ENCODE data around the gene FGFBP1. TPM values are rescaled to one million over a fixed set of nuclear protein-coding genes. Genes with fewer than 3 reads are reported as not detected.

Gene FGFBP1
- total RNA-seq, 1 experiment from 2014 or later: not detected

DNA sequence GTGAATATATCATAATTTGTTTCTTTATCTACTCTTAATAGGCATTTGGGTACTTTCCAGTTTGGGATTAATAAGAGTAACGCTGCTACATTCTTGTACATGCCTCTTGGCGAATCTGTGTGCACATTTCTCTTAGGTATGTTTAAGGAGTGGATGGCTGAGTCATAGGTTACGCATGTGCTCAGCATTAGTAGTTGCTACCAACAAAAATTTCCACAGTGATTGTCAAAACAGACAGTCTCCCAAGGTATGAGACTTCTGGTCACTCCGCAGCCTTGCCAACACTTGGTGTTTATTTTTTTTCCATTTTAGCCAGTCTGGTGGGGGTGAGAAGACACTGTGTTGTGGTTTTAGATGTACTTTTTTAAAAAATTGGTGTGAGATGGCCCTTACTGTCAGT, 44.6 kb downstream of the FGFBP1 start:
- DNase-seq: no peak
- no peak overlapping the region for H3K23ac ChIP-seq (ENCODE audit: insufficient read length, low read depth, low read length)
- no peak overlapping the region for H3T11ph ChIP-seq (ENCODE audit: low read length)
- no peaks in the 10 kb centered on the region for H3K27me3 ChIP-seq (ENCODE audit: insufficient read depth, low read length)
- Mint-ChIP-seq H3K4me3 (no peak overlapping the region), H3K27ac (no peak overlapping the region), H3K27me3 (ENCODE audit: low read depth) (no peaks in the 10 kb centered on the region; the same call in 1 of the 2 replicates), H3K4me1 (peaks cover 2 to 16% of the 10 kb centered on the region in 2 experiments; a peak in 3 of 4 replicates), H3K36me3 (ENCODE audit: insufficient read depth in 1 of 3, low read depth in 3 of 3) (no peaks in the 10 kb centered on the region), H3K9me3 (no peaks in the 10 kb centered on the region)
- H3K79me2 ChIP-seq (ENCODE audit: insufficient read depth, low read length): no peaks in the 10 kb centered on the region
- H3K27ac ChIP-seq (ENCODE audit: insufficient read length, low read depth, low read length): no peak overlapping the region
- no peak overlapping the region for H2BK5ac ChIP-seq (ENCODE audit: insufficient read length, low read length)
- H3K9ac ChIP-seq (ENCODE audit: extremely low read depth, insufficient read length, low read length): no peak overlapping the region
- no peak overlapping the region for H3K56ac ChIP-seq (ENCODE audit: insufficient read length, low read depth, low read length)
- H2BK20ac ChIP-seq (ENCODE audit: low read depth, low read length, poor library complexity, severe bottlenecking): no peak overlapping the region
- H2BK12ac ChIP-seq (ENCODE audit: insufficient read length, low read depth, low read length): no peak overlapping the region
- H2AK5ac ChIP-seq (ENCODE audit: insufficient read length, low read length): no peak overlapping the region
- H4K5ac ChIP-seq (ENCODE audit: insufficient read length, low read depth, low read length): no peak overlapping the region
- no peaks in the 10 kb centered on the region for H3K9me3 ChIP-seq (ENCODE audit: control insufficient read depth, low read depth, low read length)
- no CpG with 5 or more reads among the region's 4 CpGs for WGBS (ENCODE audit: extremely low coverage, insufficient read length, low lambda C conversion rate)
- TF ChIP-seq, protein P1, sequence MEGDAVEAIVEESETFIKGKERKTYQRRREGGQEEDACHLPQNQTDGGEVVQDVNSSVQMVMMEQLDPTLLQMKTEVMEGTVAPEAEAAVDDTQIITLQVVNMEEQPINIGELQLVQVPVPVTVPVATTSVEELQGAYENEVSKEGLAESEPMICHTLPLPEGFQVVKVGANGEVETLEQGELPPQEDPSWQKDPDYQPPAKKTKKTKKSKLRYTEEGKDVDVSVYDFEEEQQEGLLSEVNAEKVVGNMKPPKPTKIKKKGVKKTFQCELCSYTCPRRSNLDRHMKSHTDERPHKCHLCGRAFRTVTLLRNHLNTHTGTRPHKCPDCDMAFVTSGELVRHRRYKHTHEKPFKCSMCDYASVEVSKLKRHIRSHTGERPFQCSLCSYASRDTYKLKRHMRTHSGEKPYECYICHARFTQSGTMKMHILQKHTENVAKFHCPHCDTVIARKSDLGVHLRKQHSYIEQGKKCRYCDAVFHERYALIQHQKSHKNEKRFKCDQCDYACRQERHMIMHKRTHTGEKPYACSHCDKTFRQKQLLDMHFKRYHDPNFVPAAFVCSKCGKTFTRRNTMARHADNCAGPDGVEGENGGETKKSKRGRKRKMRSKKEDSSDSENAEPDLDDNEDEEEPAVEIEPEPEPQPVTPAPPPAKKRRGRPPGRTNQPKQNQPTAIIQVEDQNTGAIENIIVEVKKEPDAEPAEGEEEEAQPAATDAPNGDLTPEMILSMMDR (conservative IDR thresholded peaks at IDR 0.05): no peak
- H3K4me2 ChIP-seq (ENCODE audit: insufficient read depth, insufficient read length, low read length): no peak overlapping the region
- H2BK15ac ChIP-seq (ENCODE audit: low read depth, low read length): no peak overlapping the region
- no peak overlapping the region for H3K14ac ChIP-seq (ENCODE audit: insufficient read depth, low read length)
- no peaks in the 10 kb centered on the region for H4K20me1 ChIP-seq (ENCODE audit: control insufficient read depth, insufficient read depth, insufficient read length)
- no peak overlapping the region for H2BK120ac ChIP-seq (ENCODE audit: low read depth, low read length, poor library complexity, severe bottlenecking)
- no peaks in the 10 kb centered on the region for H3K23me2 ChIP-seq (ENCODE audit: insufficient read length, low read depth, low read length, poor library complexity, severe bottlenecking)
- no peaks in the 10 kb centered on the region; the same call in 1 of the 2 replicates for H3K4me1 ChIP-seq (ENCODE audit: insufficient read depth, low read length)
- no peak overlapping the region for H4K8ac ChIP-seq (replicated peaks; ENCODE audit: insufficient read length, low read depth, low read length)
- H4K91ac ChIP-seq (ENCODE audit: insufficient read length, low read depth, low read length): no peak overlapping the region
- no peak overlapping the region for H3K4ac ChIP-seq (ENCODE audit: low read depth, low read length)
- no peak overlapping the region for H3K18ac ChIP-seq (ENCODE audit: insufficient read length, low read depth, low read length)
- no peak overlapping the region for H2AFZ ChIP-seq (ENCODE audit: low read length)
- no peaks in the 10 kb centered on the region for H3K79me1 ChIP-seq (ENCODE audit: insufficient read depth, low read depth, low read length, poor library complexity, severe bottlenecking)
